Mesenchymal stem cell (in vitro differentiated cells and primary cell): ENCODE results near the gene SV2C.

Source experiments
- DNase-seq: peaks from one replicate; pipeline ENCODE4 v3.0.0-alpha.2; 2013
- H2AFZ ChIP-seq: one replicate; pipeline ENCODE4 v1.6.1; 2013; ENCODE audit warnings: low read depth, mild to moderate bottlenecking, control low read depth, inconsistent platforms, low read length, moderate library complexity
- H2AK5ac ChIP-seq: 2 replicates; pipeline ENCODE4 v1.6.1; 2013; ENCODE audit warnings: low read length, moderate library complexity, mild to moderate bottlenecking, inconsistent platforms; ENCODE audit not compliant: severe bottlenecking
- H2BK120ac ChIP-seq: one replicate; pipeline ENCODE4 v1.6.1; 2013; ENCODE audit warnings: low read depth, mild to moderate bottlenecking, inconsistent platforms, low read length, moderate library complexity
- H2BK12ac ChIP-seq, 2 experiments: one replicate each; pipeline ENCODE4 v1.6.1; 2013; ENCODE audit warnings: inconsistent platforms in 2 of 2, low read length in 2 of 2, mild to moderate bottlenecking in 2 of 2, moderate library complexity in 2 of 2, control low read depth in 1 of 2
- H2BK15ac ChIP-seq: one replicate; pipeline ENCODE4 v1.6.1; 2013; ENCODE audit warnings: mild to moderate bottlenecking, low read depth, inconsistent platforms; ENCODE audit not compliant: poor library complexity, severe bottlenecking
- H2BK5ac ChIP-seq: 2 replicates; pipeline ENCODE4 v1.6.1; 2013; ENCODE audit warnings: low read depth, mild to moderate bottlenecking, low read length, control low read depth, inconsistent platforms; ENCODE audit not compliant: poor library complexity, severe bottlenecking
- H3K14ac ChIP-seq, 2 experiments: one replicate each; pipeline ENCODE4 v1.6.1; 2013; ENCODE audit warnings: inconsistent platforms in 2 of 2, low read length in 2 of 2, control low read depth in 1 of 2, mild to moderate bottlenecking in 1 of 2, moderate library complexity in 1 of 2
- H3K18ac ChIP-seq, 2 experiments: one replicate each; pipeline ENCODE4 v1.6.1; 2013; ENCODE audit warnings: inconsistent platforms in 2 of 2, low read length in 2 of 2, control low read depth in 1 of 2, low read depth in 1 of 2, mild to moderate bottlenecking in 1 of 2
- H3K23ac ChIP-seq, 2 experiments: one replicate each; pipeline ENCODE4 v1.6.1; 2013; ENCODE audit warnings: inconsistent platforms in 2 of 2, low read length in 2 of 2, mild to moderate bottlenecking in 2 of 2, moderate library complexity in 2 of 2, control low read depth in 1 of 2
- H3K27ac ChIP-seq: 2 replicates; pipeline ENCODE4 v1.5.1; 2013; ENCODE audit warnings: mild to moderate bottlenecking, moderate library complexity, low read length, control low read depth, inconsistent platforms; ENCODE audit not compliant: poor library complexity, severe bottlenecking
- H3K27me3 ChIP-seq, 2 experiments: 2 replicates each; pipeline versions ENCODE4 v1.6.1 to v1.7.0; 2013; ENCODE audit warnings: low read length in 2 of 2, mild to moderate bottlenecking in 2 of 2, moderate library complexity in 2 of 2, control low read depth in 1 of 2, inconsistent platforms in 1 of 2; ENCODE audit not compliant: control insufficient read depth in 1 of 2, insufficient read depth in 1 of 2
- H3K36me3 ChIP-seq, 2 experiments: 2 replicates each; pipeline versions ENCODE4 v1.6.1 to v1.7.0; 2013; ENCODE audit warnings: low read length in 2 of 2, control low read depth in 1 of 2, inconsistent platforms in 1 of 2, low read depth in 1 of 2, mild to moderate bottlenecking in 1 of 2; ENCODE audit not compliant: insufficient read depth in 2 of 2, control insufficient read depth in 1 of 2
- H3K4ac ChIP-seq, 2 experiments: one replicate each; pipeline ENCODE4 v1.6.1; 2013; ENCODE audit warnings: inconsistent platforms in 2 of 2, low read length in 2 of 2, mild to moderate bottlenecking in 2 of 2, moderate library complexity in 2 of 2, control low read depth in 1 of 2, low read depth in 1 of 2
- H3K4me1 ChIP-seq: 2 replicates; pipeline ENCODE4 v1.6.1; 2013; ENCODE audit warnings: low read depth, low read length, control low read depth; ENCODE audit not compliant: control insufficient read depth, insufficient read depth
- H3K4me2 ChIP-seq: 2 replicates; pipeline ENCODE4 v1.6.1; 2013; ENCODE audit warnings: low read length, mild to moderate bottlenecking, inconsistent platforms; ENCODE audit not compliant: poor library complexity, severe bottlenecking
- H3K4me3 ChIP-seq, 2 experiments: 2 replicates each; pipeline versions ENCODE4 v1.5.1 to v1.7.0; 2013; ENCODE audit warnings: low read length in 2 of 2, mild to moderate bottlenecking in 2 of 2, control low read depth in 1 of 2, low read depth in 1 of 2; ENCODE audit not compliant: insufficient read depth in 1 of 2
- H3K79me1 ChIP-seq: replicated peaks from 2 replicates; pipeline ENCODE4 v1.6.1; 2013; ENCODE audit warnings: mild to moderate bottlenecking, control low read depth, low read length, inconsistent platforms; ENCODE audit not compliant: poor library complexity, severe bottlenecking
- H3K9ac ChIP-seq: 2 replicates; pipeline ENCODE4 v1.7.0; 2013; ENCODE audit warnings: mild to moderate bottlenecking, low read length, moderate library complexity
- H3K9me3 ChIP-seq: 2 replicates; pipeline ENCODE4 v1.7.0; 2013; ENCODE audit warnings: mild to moderate bottlenecking, low read length; ENCODE audit not compliant: control insufficient read depth
- H4K8ac ChIP-seq: one replicate; pipeline ENCODE4 v1.6.1; 2013; ENCODE audit warnings: inconsistent platforms, mild to moderate bottlenecking, low read length, moderate library complexity
- H4K91ac ChIP-seq: one replicate; pipeline ENCODE4 v1.6.1; 2013; ENCODE audit warnings: mild to moderate bottlenecking, low read length, inconsistent platforms
- WGBS: methylation state at CpG from one replicate; pipeline ENCODE4 v1.1.7; 2013; ENCODE audit warnings: mixed read lengths; 5-methylcytosine and 5-hydroxymethylcytosine counted together

The SV2C gene

DNA sequence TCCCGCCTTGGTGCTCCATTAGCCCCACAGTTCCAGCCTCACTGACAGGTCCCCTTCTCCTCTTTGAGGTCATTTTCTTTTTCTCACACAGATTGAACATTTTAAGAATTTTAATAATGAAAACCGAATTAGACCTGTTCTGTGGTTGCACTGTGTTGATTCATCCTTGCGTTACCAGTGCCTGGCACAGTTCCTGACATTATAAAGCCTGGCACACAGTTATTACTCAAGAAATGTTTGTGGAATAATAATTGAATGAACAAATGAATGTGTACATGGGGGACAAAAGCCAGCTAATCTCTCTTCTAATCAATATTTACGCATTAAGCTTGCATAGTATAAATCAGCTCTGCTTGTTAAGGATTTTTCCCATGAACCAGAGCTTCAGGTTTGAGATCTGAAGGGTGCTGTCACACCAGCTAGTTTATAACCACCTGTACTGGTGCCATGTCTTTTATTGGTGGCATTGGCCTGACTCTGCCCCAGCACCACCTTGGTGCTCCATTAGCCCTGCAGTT lies 80.0 kb downstream of the SV2C start:
- H3K4me1 ChIP-seq = no peaks in the 10 kb centered on the region

DNA sequence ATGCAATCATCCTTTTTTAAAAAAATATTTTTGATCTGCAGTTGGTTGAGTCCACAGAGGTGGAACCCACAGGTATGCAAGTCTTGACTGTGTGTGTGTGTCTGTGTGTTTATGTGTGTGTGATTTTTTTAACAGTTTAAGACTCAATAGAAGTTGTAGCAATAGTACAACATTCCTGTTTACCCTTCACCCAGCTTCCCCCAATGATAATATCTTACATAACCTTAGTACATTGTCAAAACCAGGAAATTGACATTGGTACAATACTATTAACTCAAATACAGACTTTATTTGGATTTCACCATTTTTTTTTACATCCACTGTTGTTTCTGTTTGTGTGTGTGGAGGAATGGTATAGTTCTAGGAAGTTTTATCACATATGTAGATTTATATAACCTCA lies 81.8 kb downstream of the SV2C start:
- no peak overlapping the region for H2BK120ac ChIP-seq
- DNase-seq = no peak
- H2BK5ac ChIP-seq = no peak overlapping the region
- H3K9ac ChIP-seq = no peak overlapping the region
- no peaks in the 10 kb centered on the region for H3K79me1 ChIP-seq
- no peak overlapping the region for H3K27ac ChIP-seq
- H3K4me2 ChIP-seq = no peak overlapping the region
- no peaks in the 10 kb centered on the region for H3K9me3 ChIP-seq
- no peak overlapping the region for H2BK15ac ChIP-seq
- H2AFZ ChIP-seq = no peak overlapping the region
- no peak overlapping the region for H2AK5ac ChIP-seq
- no peak overlapping the region for H3K18ac ChIP-seq
- no peak overlapping the region for H3K4me3 ChIP-seq
- H3K14ac ChIP-seq = no peak overlapping the region
- H4K91ac ChIP-seq = no peak overlapping the region
- H3K36me3 ChIP-seq = no peaks in the 10 kb centered on the region
- H3K27me3 ChIP-seq = peaks cover 0 to 3% of the 10 kb centered on the region in 2 experiments
- no peak overlapping the region for H3K23ac ChIP-seq
- H3K4ac ChIP-seq = no peak overlapping the region
- H4K8ac ChIP-seq = no peak overlapping the region
- H2BK12ac ChIP-seq = no peak overlapping the region
- no peaks in the 10 kb centered on the region for H3K4me1 ChIP-seq

More for the DNA sequence above, 80.0 kb downstream of the SV2C start:
- Histone ChIP-seq H3K4ac (no peak overlapping the region), H2BK120ac (no peak overlapping the region), H3K18ac (no peak overlapping the region), H3K9ac (no peak overlapping the region), H2AK5ac (no peak overlapping the region), H3K4me2 (no peak overlapping the region), H2BK12ac (no peak overlapping the region), H4K91ac (no peak overlapping the region), H3K79me1 (no peaks in the 10 kb centered on the region), H3K36me3 (no peaks in the 10 kb centered on the region), H3K23ac (no peak overlapping the region), H3K14ac (no peak overlapping the region), H2BK15ac (no peak overlapping the region), H4K8ac (no peak overlapping the region), H2AFZ (no peak overlapping the region), H3K27me3 (peaks cover 0 to 3% of the 10 kb centered on the region in 2 experiments), H2BK5ac (no peak overlapping the region), H3K9me3 (no peaks in the 10 kb centered on the region), H3K4me3 (no peak overlapping the region), H3K27ac (no peak overlapping the region)
- WGBS = 79% methylated on average over 4 of the region's 4 CpGs
- DNase-seq = no peak

DNA sequence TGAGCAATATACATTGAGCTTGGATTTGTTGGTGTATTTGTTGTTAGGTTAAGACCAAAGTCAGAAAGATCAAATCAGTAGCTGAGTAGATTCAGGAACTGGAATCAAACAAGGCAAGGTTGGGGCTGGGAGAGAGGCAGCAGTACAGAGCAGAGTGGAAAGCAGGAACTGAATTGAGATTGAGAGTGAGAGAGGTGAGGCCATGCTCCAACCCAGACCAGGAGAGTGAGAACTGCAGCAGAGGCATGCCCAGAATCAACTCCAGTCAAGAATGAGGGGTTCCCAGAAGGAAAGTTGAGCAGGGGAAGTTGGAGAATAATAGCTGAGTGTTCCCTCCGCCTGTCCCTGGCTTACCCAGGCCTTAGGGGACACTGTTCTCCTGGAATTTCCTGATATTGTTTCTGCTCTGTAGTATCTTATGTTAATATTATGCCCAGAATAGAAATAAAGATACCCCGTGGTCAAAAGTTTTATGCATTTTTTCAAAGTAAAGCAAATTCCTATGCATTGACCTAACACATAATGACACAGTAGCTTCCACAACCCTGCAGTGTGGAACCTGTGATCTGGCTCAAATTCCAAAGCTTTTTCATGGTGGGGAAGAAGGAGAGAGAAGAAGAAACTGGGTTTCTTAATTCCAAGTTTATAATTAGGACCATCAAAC lies 82.7 kb downstream of the SV2C start:
- Histone ChIP-seq H3K27ac (no peak overlapping the region), H3K36me3 (no peaks in the 10 kb centered on the region), H3K79me1 (no peaks in the 10 kb centered on the region), H4K8ac (no peak overlapping the region), H3K18ac (no peak overlapping the region), H3K4me3 (no peak overlapping the region), H3K14ac (no peak overlapping the region), H3K9me3 (no peaks in the 10 kb centered on the region), H2AFZ (no peak overlapping the region), H2BK5ac (no peak overlapping the region), H2AK5ac (no peak overlapping the region), H2BK12ac (no peak overlapping the region), H4K91ac (no peak overlapping the region), H3K27me3 (peaks cover 0 to 3% of the 10 kb centered on the region in 2 experiments), H3K9ac (no peak overlapping the region), H2BK15ac (no peak overlapping the region), H3K4me2 (no peak overlapping the region), H3K4me1 (no peaks in the 10 kb centered on the region), H3K23ac (no peak overlapping the region), H3K4ac (no peak overlapping the region), H2BK120ac (no peak overlapping the region)
- no CpG with 5 or more reads among the region's 2 CpGs for WGBS
- DNase-seq = no peak

DNA sequence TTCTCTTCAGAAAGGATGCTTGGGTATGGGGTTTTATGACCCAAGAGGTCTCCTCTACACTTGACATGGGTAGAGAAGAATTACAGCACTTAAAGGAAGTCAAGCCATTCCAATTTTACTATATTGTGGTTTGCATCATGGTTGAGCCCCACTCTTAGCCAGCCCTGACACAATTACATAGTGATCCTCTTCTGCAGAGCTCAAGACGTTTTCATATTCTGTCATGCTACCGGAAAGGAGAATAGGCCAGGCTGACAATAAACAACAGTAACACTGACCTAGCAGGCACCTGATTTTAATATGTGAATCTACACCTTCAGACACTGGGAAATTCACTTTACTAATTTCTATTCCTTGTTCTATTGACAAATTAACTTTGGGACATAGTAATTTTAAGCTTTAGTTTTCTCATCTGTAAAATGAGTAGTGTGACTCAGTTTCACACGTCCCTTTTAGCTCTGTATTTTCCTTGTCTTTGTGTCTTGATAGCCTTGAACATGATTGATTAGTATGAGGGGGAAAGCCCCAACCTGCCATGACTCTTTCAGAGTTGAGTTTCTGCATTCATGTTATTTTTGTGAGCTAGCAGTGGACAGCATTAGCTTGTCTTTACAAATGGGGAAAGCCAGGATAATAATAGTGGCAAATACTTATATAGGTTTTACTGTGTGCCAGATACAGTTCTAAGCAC lies 83.8 kb downstream of the SV2C start:
- H2BK12ac ChIP-seq = no peak overlapping the region
- no peak overlapping the region for H2BK15ac ChIP-seq
- no peak overlapping the region for H3K4me2 ChIP-seq
- 70% methylated on average over 3 of the region's 3 CpGs for WGBS
- H2BK5ac ChIP-seq = no peak overlapping the region
- H3K9ac ChIP-seq = no peak overlapping the region
- H3K27me3 ChIP-seq = peaks cover 0 to 3% of the 10 kb centered on the region in 2 experiments
- H3K9me3 ChIP-seq = no peaks in the 10 kb centered on the region
- H4K91ac ChIP-seq = no peak overlapping the region
- DNase-seq = no peak
- no peak overlapping the region for H4K8ac ChIP-seq
- H2BK120ac ChIP-seq = no peak overlapping the region
- H2AK5ac ChIP-seq = no peak overlapping the region
- H3K27ac ChIP-seq = no peak overlapping the region
- no peak overlapping the region for H3K14ac ChIP-seq
- H2AFZ ChIP-seq = no peak overlapping the region
- no peak overlapping the region for H3K4me3 ChIP-seq
- no peak overlapping the region for H3K4ac ChIP-seq
- H3K79me1 ChIP-seq = no peaks in the 10 kb centered on the region
- H3K23ac ChIP-seq = no peak overlapping the region
- no peaks in the 10 kb centered on the region for H3K36me3 ChIP-seq
- H3K4me1 ChIP-seq = no peaks in the 10 kb centered on the region
- H3K18ac ChIP-seq = no peak overlapping the region
